VCaP (cell line): Measurements from ENCODE around the gene CNST.

Experiments used
- H3K27ac ChIP-seq: fragments of 450-650 bp; 2 replicates; pipeline ENCODE4 v1.5.1; 2017
- TF ChIP-seq, protein P1 (sequence below): fragments of 450-650 bp; conservative IDR thresholded peaks from 2 replicates; pipeline ENCODE4 v1.5.1; 2017; ENCODE audit warnings: mild to moderate bottlenecking, moderate library complexity

Gene CNST

DNA sequence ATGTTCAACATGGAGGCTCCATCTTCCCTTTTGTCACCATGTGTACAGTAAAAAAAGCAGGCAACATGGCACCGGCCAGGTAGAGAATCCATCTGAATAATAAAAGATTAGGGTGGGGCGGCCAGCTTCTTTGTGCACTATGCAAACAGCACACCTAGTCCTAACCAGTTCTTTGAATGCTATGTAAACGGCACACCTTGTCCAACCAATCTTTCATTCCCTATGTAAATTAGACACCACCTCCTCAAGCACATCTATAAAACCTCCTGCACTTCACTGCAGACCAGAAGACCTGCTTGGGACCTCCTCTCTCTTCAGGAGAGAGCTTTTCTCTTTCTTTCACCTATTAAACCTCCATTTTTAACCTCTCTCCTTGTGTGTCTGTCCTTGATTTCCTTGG lies 28.4 kb upstream of the CNST start:
- TF ChIP-seq, protein P1, sequence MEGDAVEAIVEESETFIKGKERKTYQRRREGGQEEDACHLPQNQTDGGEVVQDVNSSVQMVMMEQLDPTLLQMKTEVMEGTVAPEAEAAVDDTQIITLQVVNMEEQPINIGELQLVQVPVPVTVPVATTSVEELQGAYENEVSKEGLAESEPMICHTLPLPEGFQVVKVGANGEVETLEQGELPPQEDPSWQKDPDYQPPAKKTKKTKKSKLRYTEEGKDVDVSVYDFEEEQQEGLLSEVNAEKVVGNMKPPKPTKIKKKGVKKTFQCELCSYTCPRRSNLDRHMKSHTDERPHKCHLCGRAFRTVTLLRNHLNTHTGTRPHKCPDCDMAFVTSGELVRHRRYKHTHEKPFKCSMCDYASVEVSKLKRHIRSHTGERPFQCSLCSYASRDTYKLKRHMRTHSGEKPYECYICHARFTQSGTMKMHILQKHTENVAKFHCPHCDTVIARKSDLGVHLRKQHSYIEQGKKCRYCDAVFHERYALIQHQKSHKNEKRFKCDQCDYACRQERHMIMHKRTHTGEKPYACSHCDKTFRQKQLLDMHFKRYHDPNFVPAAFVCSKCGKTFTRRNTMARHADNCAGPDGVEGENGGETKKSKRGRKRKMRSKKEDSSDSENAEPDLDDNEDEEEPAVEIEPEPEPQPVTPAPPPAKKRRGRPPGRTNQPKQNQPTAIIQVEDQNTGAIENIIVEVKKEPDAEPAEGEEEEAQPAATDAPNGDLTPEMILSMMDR: no peak
- H3K27ac ChIP-seq: no peak overlapping the region

- H3K27ac ChIP-seq: no peak overlapping the region
- TF ChIP-seq, protein P1: no peak
Observed at GRCh38 chr1:246540738-246541491, 25.3 kb upstream of the CNST start.

GRCh38 chr1:246544001-246544400 lies 22.3 kb upstream of the CNST start:
- H3K27ac ChIP-seq: no peak overlapping the region
- TF ChIP-seq, protein P1: no peak

GRCh38 chr1:246549665-246550064 lies 16.6 kb upstream of the CNST start:
- TF ChIP-seq, protein P1: no peak
- H3K27ac ChIP-seq: no peak overlapping the region

DNA sequence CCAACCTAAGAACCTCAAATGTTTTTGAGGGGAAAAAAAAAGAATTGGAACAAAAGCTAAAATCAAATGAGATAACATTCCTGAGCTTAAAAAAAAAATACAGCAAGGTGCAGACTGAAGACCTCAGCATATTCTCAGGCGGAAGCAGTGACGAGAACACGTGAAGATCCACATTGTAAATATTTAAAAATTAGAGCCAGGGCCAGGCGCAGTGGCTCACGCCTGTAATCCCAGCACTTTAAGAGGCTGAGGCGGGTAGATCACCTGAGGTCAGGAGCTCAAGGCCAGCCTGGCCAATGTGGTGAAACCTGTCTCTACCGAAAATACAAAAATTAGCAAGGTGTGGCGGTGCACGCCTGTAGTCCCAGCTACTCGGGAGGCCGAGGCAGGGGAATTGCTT lies 15.9 kb upstream of the CNST start:
- TF ChIP-seq, protein P1: no peak
- no peak overlapping the region for H3K27ac ChIP-seq

DNA sequence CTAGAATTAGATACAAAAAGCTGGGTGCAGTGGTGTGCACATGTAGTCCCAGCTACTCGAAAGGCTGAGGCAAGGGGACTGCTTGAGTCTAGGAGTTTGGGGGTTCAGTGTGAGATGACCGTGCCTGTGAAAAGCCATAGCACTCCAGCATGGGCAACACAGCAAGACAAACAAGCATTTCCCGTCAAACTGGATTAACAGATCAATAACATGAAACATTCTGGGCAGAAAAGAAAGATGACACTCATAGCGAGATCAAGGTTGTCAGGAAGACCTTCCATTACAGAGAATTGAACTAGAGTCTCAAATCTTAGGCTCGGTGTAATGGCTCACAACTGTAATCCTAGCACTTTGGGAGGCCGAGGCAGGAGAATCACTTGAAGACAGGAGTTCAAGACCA lies 14.1 kb upstream of the CNST start:
- TF ChIP-seq, protein P1: no peak
- H3K27ac ChIP-seq: peak overlapping the region; percentile 31; the same call in 1 of the 2 replicates

DNA sequence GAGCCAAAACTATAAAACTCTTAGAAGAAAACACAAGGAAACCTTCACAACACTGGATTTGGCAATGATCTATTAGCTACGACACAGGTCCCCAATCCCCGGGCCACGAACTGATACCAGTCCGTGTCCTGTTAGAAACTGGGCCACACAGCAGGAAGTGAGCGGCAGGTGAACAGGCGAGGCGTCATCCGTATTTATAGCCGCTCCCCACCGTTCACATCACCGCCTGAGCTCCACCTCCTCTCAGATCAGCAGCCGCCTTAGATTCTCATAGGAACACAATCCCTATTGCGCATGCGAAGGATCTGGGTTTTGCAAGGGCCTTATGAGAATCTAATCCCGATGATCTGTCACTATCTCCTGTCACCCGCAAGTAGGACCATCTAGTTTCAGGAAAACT lies 12.1 kb upstream of the CNST start:
- TF ChIP-seq, protein P1: no peak
- H3K27ac ChIP-seq: no peak overlapping the region
